GM21723 (cell line): Measurements from ENCODE around the gene ADAMTS13.
"Not testable (repeated sequence)": the region's sequence is repeated elsewhere in the genome, so short reads cannot be mapped to it uniquely, and the experiment has no call there.

Experiments used
- ATAC-seq: cut with Tn5 transposase; IDR thresholded peaks from one replicate; pipeline ENCODE4 v1.9.1; 2021; ENCODE audit warnings: mild to moderate bottlenecking, moderate library complexity; ENCODE audit not compliant: unreplicated experiment

Gene ADAMTS13

GRCh38 chr9:133391449-133391848 lies 30.7 kb upstream of the ADAMTS13 start:
- ATAC-seq: not testable (repeated sequence)

GRCh38 chr9:133392308-133392707 lies 29.9 kb upstream of the ADAMTS13 start:
- not testable (repeated sequence) for ATAC-seq

- no peak for ATAC-seq
These were observed 28.8 kb upstream of the ADAMTS13 start for GRCh38 chr9:133393399-133393798.

- no peak for ATAC-seq
These were observed 27.4 kb upstream of the ADAMTS13 start for GRCh38 chr9:133394687-133395271.

GRCh38 chr9:133396952-133397351 lies 25.2 kb upstream of the ADAMTS13 start:
- no peak for ATAC-seq

- no peak for ATAC-seq
These were observed 24.8 kb upstream of the ADAMTS13 start for GRCh38 chr9:133397370-133397769.

DNA sequence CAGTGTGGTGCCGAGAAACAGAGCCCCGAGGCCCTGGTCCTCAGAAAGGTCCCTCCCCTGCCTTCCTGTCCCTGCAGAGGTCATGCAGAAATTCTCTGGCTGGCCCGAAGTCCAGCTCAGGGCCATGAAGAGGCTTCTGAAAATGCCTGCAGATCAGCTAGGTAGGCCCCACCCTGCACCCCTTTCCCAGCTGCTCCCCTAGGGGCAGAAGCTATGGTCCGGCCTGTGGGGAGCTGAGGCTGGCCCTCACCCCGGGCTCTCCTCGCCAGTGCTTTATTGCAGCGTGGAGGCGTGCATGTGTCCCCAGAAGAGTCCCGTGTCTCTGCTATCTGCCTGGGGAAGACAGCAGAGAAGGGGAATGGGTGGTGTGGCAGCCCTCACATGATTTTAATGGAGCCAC lies 24.3 kb upstream of the ADAMTS13 start:
- no peak for ATAC-seq

DNA sequence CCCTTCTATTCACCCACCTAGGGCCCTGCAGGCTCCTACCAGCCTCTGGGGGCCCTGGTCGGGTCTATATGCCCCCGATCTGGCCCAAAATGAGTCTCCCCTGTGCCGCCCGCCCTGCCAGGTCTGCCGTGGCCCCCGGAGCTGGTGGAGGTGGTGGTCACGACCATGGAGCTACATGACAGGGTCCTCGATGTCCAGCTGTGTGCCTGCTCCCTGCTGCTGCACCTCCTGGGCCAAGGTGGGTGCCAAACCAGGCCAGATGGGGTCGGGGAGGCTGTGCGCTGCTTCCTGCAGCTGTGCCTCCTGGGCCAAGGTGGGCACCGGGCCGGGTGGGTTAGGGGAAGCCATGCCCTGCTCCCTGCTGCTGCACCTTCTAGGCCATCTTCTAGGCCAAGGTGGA lies 21.9 kb upstream of the ADAMTS13 start:
- ATAC-seq: no peak

GRCh38 chr9:133401588-133401987 lies 20.6 kb upstream of the ADAMTS13 start:
- no peak for ATAC-seq

- ATAC-seq: no peak
These were observed 19.5 kb upstream of the ADAMTS13 start for GRCh38 chr9:133402689-133403088.

DNA sequence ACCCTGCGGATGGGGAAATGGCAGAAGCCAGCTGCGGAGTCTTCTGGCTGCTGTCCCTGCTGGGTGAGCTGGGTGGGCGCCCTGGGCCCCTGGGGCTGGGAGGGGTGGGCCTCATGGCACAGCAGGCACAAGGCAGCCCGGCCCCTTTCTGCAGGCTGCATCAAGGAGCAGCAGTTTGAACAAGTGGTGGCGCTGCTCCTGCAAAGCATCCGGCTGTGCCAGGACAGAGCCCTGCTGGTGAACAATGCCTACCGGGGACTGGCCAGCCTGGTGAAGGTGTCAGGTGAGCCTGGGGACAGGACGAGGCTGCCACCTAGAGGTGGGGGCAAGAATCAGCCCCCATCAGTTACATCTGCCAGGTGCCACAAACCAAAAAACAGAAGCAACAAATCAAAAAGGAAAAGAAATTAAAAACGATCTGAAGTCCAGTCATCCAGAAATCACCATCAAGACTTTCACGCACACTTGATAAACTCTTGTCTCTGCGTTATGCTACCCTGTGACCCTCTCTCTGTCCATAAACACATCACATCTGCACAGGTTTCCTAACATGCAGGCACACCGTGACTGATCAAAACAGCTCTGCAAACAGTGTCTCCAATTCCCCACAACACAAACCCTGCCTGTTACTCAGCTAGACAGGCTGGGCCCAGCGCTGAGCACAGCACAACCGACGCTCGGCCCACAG lies 18.3 kb upstream of the ADAMTS13 start:
- ATAC-seq: no peak

DNA sequence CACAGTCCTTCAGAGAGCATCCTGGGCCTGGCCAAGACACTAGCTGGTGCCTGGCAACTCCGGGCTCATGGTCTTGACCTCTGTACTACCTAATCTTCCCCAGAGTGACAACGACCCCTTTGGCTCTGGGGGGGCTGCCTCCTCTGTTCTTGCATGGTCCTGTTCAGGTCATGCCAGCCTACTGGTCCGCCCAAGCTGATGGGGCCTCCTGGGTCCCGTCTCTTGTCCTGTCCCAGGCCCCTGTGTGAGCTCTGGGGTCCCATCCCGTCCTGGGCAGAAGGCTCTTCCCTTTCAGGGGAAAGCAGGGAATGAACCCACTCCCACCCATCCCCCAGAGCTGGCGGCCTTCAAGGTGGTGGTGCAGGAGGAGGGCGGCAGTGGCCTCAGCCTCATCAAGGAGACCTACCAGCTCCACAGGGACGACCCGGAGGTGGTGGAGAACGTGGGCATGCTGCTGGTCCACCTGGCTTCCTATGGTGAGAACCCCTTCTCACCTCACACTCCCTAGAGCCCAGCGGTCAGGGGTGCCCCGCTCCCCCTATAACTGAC lies 17.6 kb upstream of the ADAMTS13 start:
- ATAC-seq: no peak

DNA sequence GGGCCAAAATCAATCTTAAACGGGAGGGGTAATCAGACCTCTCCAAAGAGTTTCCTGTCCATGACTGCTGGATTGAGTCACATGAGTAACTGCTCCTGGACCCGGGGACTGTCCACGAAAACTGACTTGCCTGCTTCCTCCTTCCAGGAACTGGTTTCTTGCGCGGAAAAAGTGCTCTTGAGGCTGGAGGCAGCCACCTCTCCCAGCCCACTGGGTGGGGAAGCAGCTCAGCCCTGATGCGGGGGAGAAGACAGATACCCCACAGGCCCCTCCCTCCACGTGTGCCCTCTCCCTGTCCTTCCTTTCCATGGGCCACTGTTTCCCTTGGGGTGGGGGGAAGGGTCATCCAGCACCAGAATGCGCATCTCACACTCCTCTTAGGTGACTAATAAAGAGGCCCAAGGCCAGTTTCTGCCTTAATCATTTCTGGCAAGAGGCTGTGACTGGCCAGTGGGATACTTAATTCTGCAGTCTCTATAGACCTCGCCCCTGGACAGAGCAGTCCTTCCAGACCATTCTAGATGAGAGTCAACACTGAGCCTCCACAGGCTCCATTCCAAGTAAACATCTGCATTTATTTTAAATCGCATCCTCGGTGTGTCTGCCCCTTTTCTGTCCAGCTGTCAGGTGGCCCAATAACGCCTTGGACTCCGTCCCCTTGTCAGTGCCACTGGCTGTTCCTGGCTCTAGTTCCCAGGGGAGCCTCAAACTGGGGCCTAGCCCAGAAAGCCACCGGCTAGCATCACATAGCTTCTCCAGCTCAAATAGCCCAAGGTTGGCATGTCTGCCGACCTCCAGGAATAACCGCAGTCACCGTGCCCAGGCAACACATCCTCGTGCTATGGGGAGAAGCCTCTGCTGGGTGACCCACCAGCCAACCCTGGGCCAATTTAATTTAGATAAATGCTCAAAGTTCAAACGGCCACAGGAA lies 16.4 kb upstream of the ADAMTS13 start:
- no peak for ATAC-seq

- peak; percentile 75 for ATAC-seq
These were observed 15.5 kb upstream of the ADAMTS13 start for GRCh38 chr9:133406480-133407307.

GRCh38 chr9:133408042-133408441 lies 14.1 kb upstream of the ADAMTS13 start:
- no peak for ATAC-seq

- no peak for ATAC-seq
These were observed 7.0 kb upstream of the ADAMTS13 start for GRCh38 chr9:133415170-133415569.

DNA sequence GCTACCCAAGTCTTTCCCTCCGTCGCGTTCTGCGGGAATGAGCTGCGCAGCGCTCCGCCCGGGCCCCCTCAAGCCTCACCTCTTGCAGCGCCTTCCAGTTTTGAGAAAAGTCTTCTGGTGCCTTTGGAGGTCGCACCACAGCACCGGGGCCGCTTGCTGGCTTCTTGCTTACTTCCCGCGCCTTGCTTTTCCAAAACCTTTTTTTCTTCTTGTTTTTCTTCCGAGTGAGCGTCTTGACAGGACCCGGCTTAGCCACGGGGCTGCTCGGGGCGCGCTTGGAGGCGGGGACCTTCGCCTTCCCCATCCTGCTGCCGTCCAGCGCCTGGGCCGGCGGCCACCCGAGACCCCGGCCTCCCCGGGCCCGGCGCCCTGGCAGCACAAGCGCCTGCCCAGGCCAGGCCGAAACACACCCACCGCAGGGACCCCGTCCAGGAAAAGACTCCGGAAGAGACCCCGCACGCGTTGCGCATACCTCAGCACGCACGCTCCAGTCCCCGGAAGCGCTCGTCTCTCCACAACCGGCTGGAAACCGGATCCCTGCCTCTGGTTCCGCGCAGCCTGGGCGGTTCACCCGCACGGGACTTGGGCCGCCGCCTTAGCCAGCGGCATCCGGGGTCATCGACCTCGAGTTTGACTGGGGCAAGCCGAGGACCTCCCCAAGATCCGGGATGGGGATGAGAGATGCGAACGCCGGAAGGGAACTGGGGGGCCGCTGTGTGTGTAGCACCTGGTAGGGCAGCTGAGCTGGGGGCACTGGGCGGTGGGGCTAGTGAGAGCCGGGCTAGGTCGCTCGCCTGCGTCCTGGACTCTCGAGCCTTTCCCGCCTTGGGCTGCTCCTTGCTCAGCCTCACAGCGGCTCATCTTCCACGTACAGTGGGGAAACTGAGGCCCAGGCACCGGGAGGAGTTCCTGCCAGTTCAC lies 4.4 kb upstream of the ADAMTS13 start, which contains the start of gene REXO4:
Gene REXO4 (minus strand): TSS at position 470 of the 921 bp plus-strand sequence. CDS start 166 bp downstream, at position 304.
- peak; percentile 74 for ATAC-seq

DNA sequence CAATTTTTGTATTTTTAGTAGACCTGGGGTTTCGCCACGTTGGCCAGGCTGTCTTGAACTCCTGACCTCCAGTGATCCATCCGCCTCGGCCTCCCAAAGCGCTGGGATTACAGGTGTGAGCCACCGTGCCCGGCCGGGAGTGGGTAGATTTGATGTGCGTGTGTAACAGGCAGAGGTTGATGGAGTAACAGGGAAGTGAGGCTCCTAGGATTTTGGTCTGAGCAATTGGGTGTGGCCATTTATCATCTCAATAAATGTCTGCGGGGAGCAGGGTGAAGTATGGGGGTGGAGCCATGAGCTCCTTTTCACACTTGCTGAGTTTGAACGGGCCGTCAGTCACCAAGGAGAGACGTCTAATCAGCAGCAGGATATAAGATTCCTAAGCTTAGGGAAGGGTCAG lies 3.2 kb upstream of the ADAMTS13 start:
- ATAC-seq: no peak

- no peak for ATAC-seq
These were observed 1.8 kb upstream of the ADAMTS13 start for GRCh38 chr9:133420392-133420827.
